ENCODE data around the gene BLACAT1. TPM values are rescaled to one million over a fixed set of nuclear protein-coding genes. Genes with fewer than 3 reads are reported as not detected.
"Not testable (repeated sequence)": the region's sequence is repeated elsewhere in the genome, so short reads cannot be mapped to it uniquely, and the experiment has no call there.

BLACAT1 gene
- total and polyA plus RNA-seq, 4 donors: 0.35 to 0.74 (median 0.58) TPM

DNA sequence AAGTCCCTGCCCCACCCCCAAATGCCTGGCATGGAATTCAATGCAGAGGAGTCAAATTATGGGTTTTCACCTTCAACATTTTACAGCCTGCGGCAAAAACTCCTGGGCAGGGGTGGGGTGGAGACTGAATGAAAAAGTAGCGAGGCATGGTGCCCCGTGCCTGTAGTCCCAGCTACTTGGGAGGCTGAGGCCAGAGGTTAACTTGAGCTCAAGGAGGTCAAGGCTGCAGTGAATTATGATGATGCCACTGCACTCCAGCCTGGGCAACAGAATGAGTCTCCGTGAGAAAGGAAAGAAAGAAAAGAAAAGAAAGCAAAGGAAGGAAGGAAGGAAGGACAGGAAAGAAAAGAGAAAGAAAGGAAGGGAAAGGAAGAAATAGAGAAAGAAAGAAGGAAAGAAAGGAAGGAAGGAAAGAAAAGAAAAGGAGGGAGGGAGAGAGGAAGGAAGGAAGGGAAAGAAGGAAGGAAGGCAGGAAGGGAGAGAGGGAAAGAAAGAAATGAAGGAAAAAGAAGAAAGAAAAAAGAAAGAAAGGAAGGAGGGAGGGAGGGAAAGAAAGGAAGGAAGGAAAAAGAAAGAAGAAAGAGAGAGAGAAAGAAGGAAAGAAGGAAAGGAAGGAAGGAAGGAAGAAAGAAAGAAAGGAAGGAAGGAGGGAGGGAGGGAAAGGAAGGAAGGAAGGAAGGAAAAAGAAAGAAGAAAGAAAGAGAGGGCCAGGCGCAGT is 45.1 kb downstream of the BLACAT1 start:
- H3K4me1 ChIP-seq (ENCODE audit: control insufficient read depth in 5 of 5, insufficient read depth in 5 of 5, low read length in 5 of 5): peaks cover 0 to 3% (median 0%) of the 10 kb centered on the region in 5 donors
- TF ChIP-seq, protein P1, sequence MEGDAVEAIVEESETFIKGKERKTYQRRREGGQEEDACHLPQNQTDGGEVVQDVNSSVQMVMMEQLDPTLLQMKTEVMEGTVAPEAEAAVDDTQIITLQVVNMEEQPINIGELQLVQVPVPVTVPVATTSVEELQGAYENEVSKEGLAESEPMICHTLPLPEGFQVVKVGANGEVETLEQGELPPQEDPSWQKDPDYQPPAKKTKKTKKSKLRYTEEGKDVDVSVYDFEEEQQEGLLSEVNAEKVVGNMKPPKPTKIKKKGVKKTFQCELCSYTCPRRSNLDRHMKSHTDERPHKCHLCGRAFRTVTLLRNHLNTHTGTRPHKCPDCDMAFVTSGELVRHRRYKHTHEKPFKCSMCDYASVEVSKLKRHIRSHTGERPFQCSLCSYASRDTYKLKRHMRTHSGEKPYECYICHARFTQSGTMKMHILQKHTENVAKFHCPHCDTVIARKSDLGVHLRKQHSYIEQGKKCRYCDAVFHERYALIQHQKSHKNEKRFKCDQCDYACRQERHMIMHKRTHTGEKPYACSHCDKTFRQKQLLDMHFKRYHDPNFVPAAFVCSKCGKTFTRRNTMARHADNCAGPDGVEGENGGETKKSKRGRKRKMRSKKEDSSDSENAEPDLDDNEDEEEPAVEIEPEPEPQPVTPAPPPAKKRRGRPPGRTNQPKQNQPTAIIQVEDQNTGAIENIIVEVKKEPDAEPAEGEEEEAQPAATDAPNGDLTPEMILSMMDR (IDR thresholded peaks at IDR 0.05; ENCODE audit: control extremely low read depth, extremely low read depth): no peak
- no peaks in the 10 kb centered on the region for H3K27me3 ChIP-seq (ENCODE audit: control insufficient read depth in 3 of 3, insufficient read depth in 3 of 3, low read length in 2 of 3)
- H3K4me3 ChIP-seq: no peak overlapping the region
- H3K36me3 ChIP-seq (ENCODE audit: control insufficient read depth in 4 of 4, insufficient read depth in 4 of 4, low read length in 4 of 4): no peaks in the 10 kb centered on the region
- no peaks in the 10 kb centered on the region for H3K9me3 ChIP-seq (ENCODE audit: control insufficient read depth in 4 of 4, insufficient read depth in 3 of 4, low read length in 3 of 4)
- ATAC-seq (ENCODE audit: insufficient read depth, low FRiP score) (no peak), DNase-seq (no peak)
- H3K27ac ChIP-seq (ENCODE audit: low read depth in 1 of 2, low read length in 1 of 2): no peak overlapping the region
- 82 to 89% methylated on average over 5 of the region's 5 CpGs for WGBS, 2 donors
- no peak overlapping the region for H3K9ac ChIP-seq (ENCODE audit: insufficient read depth in 1 of 2, low read length in 2 of 2)

DNA sequence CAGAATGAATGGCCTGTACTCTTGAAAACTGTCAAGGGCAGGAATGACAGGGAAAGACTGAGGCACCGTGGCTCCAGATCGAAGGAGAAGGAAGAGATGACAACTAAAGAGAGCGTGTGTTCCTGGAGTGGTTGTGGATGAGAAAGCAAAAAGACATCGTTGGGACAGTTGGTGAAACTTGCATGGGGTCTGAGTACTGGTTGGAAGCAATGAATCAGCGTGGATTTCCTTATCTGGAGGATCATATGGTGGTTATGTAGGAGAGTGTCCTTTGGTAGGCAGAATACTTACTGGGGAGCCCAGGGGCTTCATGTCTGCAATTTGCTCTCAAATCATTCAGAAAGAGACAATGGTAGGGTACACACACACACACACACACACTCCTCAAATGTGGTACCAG is 47.9 kb downstream of the BLACAT1 start:
- WGBS, 2 donors: 52 to 79% methylated on average over 5 of the region's 5 CpGs
- DNase-seq: no peak
- Histone ChIP-seq H3K27ac (ENCODE audit: low read depth in 1 of 2, low read length in 1 of 2) (no peak overlapping the region), H3K9me3 (ENCODE audit: control insufficient read depth in 4 of 4, insufficient read depth in 3 of 4, low read length in 3 of 4) (no peaks in the 10 kb centered on the region), H3K4me1 (ENCODE audit: control insufficient read depth in 5 of 5, insufficient read depth in 5 of 5, low read length in 5 of 5) (no peaks in the 10 kb centered on the region), H3K27me3 (ENCODE audit: control insufficient read depth in 3 of 3, insufficient read depth in 3 of 3, low read length in 2 of 3) (no peaks in the 10 kb centered on the region), H3K9ac (ENCODE audit: insufficient read depth in 1 of 2, low read length in 2 of 2) (no peak overlapping the region), H3K4me3 (no peak overlapping the region), H3K36me3 (ENCODE audit: control insufficient read depth in 4 of 4, insufficient read depth in 4 of 4, low read length in 4 of 4) (no peaks in the 10 kb centered on the region)
- TF ChIP-seq, protein P1 (IDR thresholded peaks at IDR 0.05; ENCODE audit: control extremely low read depth, extremely low read depth): no peak
- ATAC-seq (ENCODE audit: insufficient read depth, low FRiP score): no peak

DNA sequence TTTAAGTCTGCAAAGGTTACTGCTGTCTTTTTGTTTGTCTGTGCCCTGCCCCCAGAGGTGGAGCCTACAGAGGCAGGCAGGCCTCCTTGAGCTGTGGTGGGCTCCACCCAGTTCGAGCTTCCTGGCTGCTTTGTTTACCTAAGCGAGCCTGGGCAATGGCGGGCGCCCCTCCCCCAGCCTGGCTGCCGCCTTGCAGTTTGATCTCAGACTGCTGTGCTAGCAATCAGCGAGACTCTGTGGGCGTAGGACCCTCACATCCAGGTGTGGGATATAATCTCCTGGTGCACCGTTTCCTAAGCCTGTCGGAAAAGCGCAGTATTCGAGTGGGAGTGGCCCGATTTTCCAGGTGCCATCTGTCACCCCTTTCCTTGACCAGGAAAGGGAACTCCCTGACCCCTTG is 49.6 kb downstream of the BLACAT1 start:
- H3K36me3 ChIP-seq (ENCODE audit: control insufficient read depth in 4 of 4, insufficient read depth in 4 of 4, low read length in 4 of 4); ATAC-seq (ENCODE audit: insufficient read depth, low FRiP score); DNase-seq; H3K27me3 ChIP-seq (ENCODE audit: control insufficient read depth in 3 of 3, insufficient read depth in 3 of 3, low read length in 2 of 3); H3K4me1 ChIP-seq (ENCODE audit: control insufficient read depth in 5 of 5, insufficient read depth in 5 of 5, low read length in 5 of 5); H3K27ac ChIP-seq (ENCODE audit: low read depth in 1 of 2, low read length in 1 of 2); H3K9ac ChIP-seq (ENCODE audit: insufficient read depth in 1 of 2, low read length in 2 of 2); H3K9me3 ChIP-seq (ENCODE audit: control insufficient read depth in 4 of 4, insufficient read depth in 3 of 4, low read length in 3 of 4); H3K4me3 ChIP-seq: not testable (repeated sequence)
- WGBS, 2 donors: 80 to 93% methylated on average over 3 to 6 of the region's 12 CpGs

Small RNA genes lying within 50 kb of the gene (small RNA-seq; reads per million reads assigned to genes)
- 8.9 reads per million, percentile 96 among the genes with 10 or more reads in this experiment for gene MIR135B (ENCODE audit: low replicate concordance)

Other genes with a start within 250 kb of the BLACAT1 start
- gene DSTYK, start 244.3 kb downstream of the BLACAT1 start, total RNA-seq: 10 to 100 TPM; 10.1 to 19.3 TPM
- 1 to 10 TPM; 3.5 to 4.2 TPM for gene DSTYK, start 244.3 kb downstream of the BLACAT1 start, polyA plus RNA-seq
- 10 to 100 TPM in 1 of 2 donors, 1 to 10 TPM in 1; 2.9 to 27.0 TPM for gene TMCC2, start 228.1 kb downstream of the BLACAT1 start, total RNA-seq
- 1 to 10 TPM; 1.9 to 2.0 TPM for gene TMCC2, start 228.1 kb downstream of the BLACAT1 start, polyA plus RNA-seq
- 10 to 100 TPM in 1 of 2 donors, 1 to 10 TPM in 1; 9.2 to 14.1 TPM for gene NUAK2, start 134.3 kb downstream of the BLACAT1 start, total RNA-seq
- 1 to 10 TPM; 4.2 to 9.2 TPM for gene NUAK2, start 134.3 kb downstream of the BLACAT1 start, polyA plus RNA-seq
- gene KLHDC8A, start 99.1 kb downstream of the BLACAT1 start, total RNA-seq: 1 to 10 TPM in 1 of 2 donors, under 1 TPM in 1; 0.58 to 1.4 TPM
- gene KLHDC8A, start 99.1 kb downstream of the BLACAT1 start, polyA plus RNA-seq: under 1 TPM; 0.17 to 0.24 TPM
- 1 to 10 TPM; 1.0 to 1.5 TPM for gene LEMD1, start 34.0 kb downstream of the BLACAT1 start, total RNA-seq
- 1 to 10 TPM in 1 of 2 donors, under 1 TPM in 1; 0.72 to 1.2 TPM for gene LEMD1, start 34.0 kb downstream of the BLACAT1 start, polyA plus RNA-seq
- gene CDK18, start 48.6 kb upstream of the BLACAT1 start, total RNA-seq: 10 to 100 TPM; 10.9 to 19.1 TPM
- 10 to 100 TPM in 1 of 2 donors, 1 to 10 TPM in 1; 9.7 to 21.0 TPM for gene CDK18, start 48.6 kb upstream of the BLACAT1 start, polyA plus RNA-seq
- 10 to 100 TPM; 29.3 to 46.7 TPM for gene ELK4, start 176.0 kb upstream of the BLACAT1 start, total RNA-seq
- gene ELK4, start 176.0 kb upstream of the BLACAT1 start, polyA plus RNA-seq: 1 to 10 TPM; 5.0 to 6.3 TPM
- 1 to 10 TPM; 3.9 to 8.6 TPM for gene SLC45A3, start 224.5 kb upstream of the BLACAT1 start, total RNA-seq
- gene SLC45A3, start 224.5 kb upstream of the BLACAT1 start, polyA plus RNA-seq: 1 to 10 TPM; 2.1 to 3.8 TPM

Measured in lung (tissue), 13 donors.